GM19099 (cell line): Measurements from ENCODE around the gene PNMT.
A peak's percentile ranks its signal among the peaks of the same experiment; 100 is the strongest.

Experiments
- POLR2A ChIP-seq: IDR thresholded peaks from 3 replicates; pipeline ENCODE4 v1.6.1; 2011; ENCODE audit warnings: low read depth; ENCODE audit not compliant: insufficient read length; ENCODE audit errors: extremely low read depth

PNMT gene

DNA sequence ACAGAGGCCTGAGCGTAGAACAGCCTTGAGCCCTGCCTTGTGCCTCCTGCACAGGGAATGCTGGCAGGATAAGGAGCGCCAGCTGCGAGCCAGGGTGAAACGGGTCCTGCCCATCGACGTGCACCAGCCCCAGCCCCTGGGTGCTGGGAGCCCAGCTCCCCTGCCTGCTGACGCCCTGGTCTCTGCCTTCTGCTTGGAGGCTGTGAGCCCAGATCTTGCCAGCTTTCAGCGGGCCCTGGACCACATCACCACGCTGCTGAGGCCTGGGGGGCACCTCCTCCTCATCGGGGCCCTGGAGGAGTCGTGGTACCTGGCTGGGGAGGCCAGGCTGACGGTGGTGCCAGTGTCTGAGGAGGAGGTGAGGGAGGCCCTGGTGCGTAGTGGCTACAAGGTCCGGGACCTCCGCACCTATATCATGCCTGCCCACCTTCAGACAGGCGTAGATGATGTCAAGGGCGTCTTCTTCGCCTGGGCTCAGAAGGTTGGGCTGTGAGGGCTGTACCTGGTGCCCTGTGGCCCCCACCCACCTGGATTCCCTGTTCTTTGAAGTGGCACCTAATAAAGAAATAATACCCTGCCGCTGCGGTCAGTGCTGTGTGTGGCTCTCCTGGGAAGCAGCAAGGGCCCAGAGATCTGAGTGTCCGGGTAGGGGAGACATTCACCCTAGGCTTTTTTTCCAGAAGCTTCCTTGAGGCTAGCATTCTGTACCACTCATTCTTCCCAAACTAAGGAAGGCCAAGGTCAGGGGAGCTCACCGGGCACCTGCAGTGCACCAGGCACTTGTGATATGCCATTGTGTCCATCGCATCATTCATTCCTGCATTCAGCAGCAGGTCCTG, 1.9 kb downstream of the PNMT start:
- TF ChIP-seq POLR2A = no peak

DNA sequence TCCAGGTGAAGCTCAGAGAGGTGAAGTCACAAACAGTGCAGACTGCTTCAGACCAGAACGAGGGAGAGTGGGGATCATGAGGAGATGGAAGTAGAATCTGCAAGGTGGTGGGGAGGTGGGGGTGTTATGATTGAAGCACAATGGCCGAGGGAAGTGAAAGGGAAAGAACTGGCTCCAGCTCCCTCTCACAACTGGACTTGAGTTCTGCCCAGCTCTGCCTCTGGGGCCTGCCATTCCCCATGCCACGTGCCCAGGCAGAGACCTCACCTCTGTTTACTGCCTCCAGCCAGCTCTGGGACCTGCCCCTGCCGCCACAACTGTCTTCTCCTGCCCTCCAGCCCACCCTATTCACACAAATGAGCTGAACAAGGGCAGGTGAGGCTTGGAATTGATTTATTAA, 2.5 kb downstream of the PNMT start:
- no peak for TF ChIP-seq POLR2A

DNA sequence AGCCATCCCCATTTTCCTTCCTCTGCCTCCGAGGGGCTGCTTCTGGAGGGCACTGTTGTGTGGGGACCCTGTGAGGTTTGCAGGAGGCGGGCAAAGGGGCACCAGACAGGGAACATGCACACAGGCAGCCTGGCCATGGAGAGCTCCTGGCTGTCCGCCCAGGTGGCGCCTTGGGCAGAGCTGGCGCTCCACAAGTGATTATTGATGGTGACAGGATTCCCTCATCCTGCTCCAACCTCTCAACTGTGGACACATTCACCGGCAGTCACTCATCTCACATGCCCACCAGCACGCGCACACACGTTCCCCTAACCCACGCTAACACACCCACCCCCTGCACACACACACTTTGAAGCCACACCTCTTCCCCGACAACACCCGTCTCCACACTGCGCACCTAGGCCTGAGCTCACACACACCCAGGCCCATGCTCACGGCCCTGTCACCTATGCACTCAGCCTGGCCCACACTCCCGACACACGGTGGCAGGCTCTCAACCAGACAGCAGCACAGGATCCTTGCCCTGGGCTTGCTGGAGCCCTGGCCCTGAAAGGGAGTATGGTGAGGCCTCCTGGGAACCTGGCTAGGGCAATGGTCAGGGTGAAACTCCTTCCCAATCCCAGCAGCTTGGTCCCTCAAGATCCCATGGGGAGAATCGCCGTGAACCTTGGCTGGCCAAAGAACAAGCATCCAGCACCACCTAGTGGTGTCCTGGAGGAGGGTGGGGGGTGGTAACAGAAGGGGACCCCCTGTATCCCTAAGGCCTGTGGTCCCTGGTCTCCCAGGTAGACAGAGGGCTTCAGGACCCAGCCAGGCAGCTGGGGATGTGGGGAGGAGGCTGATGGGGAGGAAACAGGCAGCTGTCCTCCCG, 3.6 kb downstream of the PNMT start:
- no peak for TF ChIP-seq POLR2A

GRCh38 chr17:39672522-39673334, 4.5 kb downstream of the PNMT start:
- TF ChIP-seq POLR2A = no peak

- TF ChIP-seq POLR2A = no peak
Measured at GRCh38 chr17:39673335-39674081, 5.3 kb downstream of the PNMT start.

DNA sequence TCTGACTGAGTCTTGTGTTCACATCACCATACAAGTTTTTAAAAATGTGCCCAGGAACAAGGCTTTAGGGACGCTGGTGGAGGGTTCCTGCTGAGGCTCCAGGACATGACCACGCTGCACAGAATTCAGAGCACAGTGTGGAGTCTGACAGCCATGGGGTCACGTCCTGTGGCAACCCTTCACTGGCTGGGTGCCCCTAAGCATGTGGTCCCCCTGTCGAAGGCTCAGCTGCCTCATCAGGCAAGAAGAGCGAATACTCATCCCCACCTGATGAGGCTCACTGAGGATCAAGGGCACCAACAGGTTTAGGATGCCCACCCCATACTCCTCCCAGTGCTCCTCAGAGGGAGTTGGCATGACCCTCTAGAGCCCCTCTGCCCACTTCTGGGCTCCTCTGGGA, 5.9 kb downstream of the PNMT start:
- no peak for TF ChIP-seq POLR2A

DNA sequence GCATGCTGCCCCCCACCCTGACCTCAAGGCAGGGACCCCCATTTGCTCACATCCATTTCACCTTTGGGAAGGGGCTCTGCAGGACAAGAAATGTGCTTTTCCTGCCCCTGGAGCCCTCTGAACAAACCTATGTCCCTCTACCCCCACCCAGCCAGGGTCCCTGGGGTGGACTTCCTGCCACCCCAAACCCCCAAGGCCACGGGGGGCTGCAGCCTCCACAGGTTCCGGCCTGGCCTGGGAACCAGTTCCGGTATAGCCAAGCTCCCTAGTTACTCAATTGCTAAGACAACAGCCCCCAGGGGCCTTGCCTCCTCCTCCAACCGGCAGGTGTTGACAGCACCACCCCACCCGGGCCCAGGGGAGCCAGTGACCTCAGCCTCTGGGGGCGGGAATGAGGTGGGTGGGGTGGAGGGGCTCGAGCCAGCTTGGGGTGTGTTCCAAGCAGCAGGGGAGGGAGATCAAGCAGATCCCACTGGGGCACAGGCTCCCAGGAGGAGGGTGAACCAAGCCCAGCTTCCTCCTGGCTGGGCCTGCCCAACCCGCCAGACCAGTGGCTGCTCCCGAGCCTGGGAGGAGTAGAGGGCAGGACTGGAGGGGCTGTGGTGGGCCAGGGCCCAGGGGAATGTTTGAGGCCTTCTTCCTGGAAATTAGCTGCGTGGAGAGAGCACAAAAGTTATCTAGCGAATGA, 6.6 kb downstream of the PNMT start:
- peak; percentile 38 for TF ChIP-seq POLR2A

GRCh38 chr17:39675390-39676082, 7.3 kb downstream of the PNMT start:
- TF ChIP-seq POLR2A = no peak

- TF ChIP-seq POLR2A = peak; percentile 16
Measured at GRCh38 chr17:39676198-39676819, 8.1 kb downstream of the PNMT start.

- no peak for TF ChIP-seq POLR2A
Measured at GRCh38 chr17:39677072-39677471, 8.8 kb downstream of the PNMT start.

GRCh38 chr17:39677542-39678339, 9.5 kb downstream of the PNMT start:
- no peak for TF ChIP-seq POLR2A
